AG09319 (cell line): ENCODE results near the gene DNAH5.

Source experiments
- DNase-seq: peaks from one replicate; pipeline ENCODE4 v3.0.0-alpha.2; 2010; ENCODE audit warnings: low read depth; ENCODE audit errors: extremely low read depth
- CTCF ChIP-seq: IDR thresholded peaks from 2 replicates; pipeline ENCODE4 v1.5.1; 2011; ENCODE audit warnings: low read depth, mild to moderate bottlenecking, inconsistent platforms, low read length, moderate library complexity

DNAH5 gene

GRCh38 chr5:13926731-13927130, 17.8 kb downstream of the DNAH5 start:
- DNase-seq: no peak
- TF ChIP-seq CTCF: no peak

DNA sequence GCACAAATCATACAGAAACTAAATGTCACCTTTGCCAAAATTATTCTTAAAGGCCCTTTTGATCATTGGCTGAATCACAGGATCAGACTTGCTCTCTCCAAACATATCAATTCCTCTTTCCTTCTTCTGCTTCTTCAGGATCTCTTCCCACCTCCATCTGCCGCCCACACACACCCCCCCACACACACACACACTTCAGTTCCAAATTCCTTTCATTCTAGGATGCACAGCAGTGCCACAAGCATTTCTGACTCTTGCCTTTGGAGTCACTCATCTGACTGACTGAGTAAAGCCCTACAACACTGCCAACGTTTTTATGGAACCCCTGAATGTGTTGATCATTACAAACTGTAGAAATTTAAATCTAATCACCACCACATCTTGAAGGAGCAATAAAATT, 22.9 kb downstream of the DNAH5 start:
- no peak for TF ChIP-seq CTCF
- no peak for DNase-seq

DNA sequence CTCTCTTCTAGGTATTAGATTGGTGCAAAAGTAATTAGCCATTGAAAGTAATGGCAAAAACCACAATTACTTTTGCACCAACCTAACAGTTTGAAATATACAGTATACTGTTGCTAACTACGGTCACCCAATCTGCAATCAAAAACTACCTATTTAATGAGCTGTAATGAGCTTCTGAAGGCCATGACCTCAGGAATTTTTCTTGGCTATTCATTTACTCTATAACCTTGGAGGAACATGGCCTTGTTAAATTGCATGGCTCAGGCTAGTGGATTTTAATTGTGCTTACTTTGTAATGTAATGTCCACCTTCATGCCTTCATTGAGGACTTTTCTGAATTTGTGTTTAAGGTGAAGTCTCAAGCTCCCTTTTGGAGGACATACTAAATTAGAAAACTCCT, 24.7 kb downstream of the DNAH5 start:
- no peak for DNase-seq
- no peak for TF ChIP-seq CTCF

- no peak for TF ChIP-seq CTCF
- DNase-seq: no peak
These were observed 25.4 kb downstream of the DNAH5 start for GRCh38 chr5:13919087-13919486.

GRCh38 chr5:13917061-13917460, 27.4 kb downstream of the DNAH5 start:
- DNase-seq: no peak
- TF ChIP-seq CTCF: no peak

DNA sequence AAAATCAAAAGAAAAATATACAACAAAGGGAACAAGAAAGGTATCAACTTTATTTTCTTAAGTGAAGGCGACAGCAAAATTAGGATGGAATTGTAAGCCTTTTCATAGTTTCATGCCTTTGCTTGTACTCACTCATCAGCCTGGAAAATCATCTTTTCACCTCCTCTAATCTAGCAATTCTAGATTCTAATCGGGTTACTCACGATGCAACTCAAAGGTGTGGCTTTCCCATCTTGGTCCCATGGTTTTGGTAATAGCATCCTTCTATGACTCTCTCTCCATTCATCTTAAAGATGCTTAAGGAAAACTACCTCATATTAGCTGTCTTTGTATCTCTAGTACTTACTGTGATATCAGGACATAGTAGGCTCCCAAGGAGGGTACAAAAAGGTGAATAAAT, 30.5 kb downstream of the DNAH5 start:
- DNase-seq: no peak
- TF ChIP-seq CTCF: no peak

- TF ChIP-seq CTCF: no peak
- DNase-seq: no peak
These were observed 33.7 kb downstream of the DNAH5 start for GRCh38 chr5:13910637-13911288.
